ENCODE results near the gene SLC4A7. TPM values are rescaled to one million over a fixed set of nuclear protein-coding genes. Genes with fewer than 3 reads are reported as not detected.
"Not testable (repeated sequence)": the region's sequence is repeated elsewhere in the genome, so short reads cannot be mapped to it uniquely, and the experiment has no call there.

Gene SLC4A7
- total RNA-seq, 1 experiment from 2014 or later: 27.0 TPM

DNA sequence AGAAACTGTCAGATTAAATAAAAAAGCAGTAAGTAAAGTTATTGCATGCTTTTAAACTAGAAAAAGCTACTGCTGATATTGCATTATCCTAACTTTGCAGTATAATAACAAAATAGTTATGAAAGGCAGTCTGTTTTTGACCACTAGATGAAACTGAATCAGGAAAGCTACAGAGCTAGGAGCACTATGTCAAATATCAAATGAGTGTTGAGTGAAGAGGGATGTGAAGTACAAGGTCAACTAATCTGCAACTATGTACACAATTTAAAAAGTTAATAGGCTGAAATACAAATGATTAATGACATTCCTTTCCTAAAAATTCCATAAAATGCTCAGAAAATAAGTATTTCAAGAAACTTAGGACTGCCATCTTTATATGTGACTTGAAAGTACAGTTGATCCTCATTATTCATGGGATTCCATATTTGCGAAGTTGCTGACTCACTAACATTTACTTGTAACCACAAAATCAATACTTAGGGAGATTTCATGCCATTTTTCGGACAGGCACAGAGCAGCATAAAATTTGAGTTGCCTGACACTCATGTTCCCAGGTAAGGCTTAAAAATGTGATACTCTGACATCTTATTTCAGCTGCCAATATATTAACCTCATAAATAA lies 34.5 kb downstream of the SLC4A7 start:
- in situ Hi-C loops (cut with HindIII; ENCODE audit: low sequenced_read_pairs): no loop called here
- DNase-seq (ENCODE audit: low spot score): no peak

DNA sequence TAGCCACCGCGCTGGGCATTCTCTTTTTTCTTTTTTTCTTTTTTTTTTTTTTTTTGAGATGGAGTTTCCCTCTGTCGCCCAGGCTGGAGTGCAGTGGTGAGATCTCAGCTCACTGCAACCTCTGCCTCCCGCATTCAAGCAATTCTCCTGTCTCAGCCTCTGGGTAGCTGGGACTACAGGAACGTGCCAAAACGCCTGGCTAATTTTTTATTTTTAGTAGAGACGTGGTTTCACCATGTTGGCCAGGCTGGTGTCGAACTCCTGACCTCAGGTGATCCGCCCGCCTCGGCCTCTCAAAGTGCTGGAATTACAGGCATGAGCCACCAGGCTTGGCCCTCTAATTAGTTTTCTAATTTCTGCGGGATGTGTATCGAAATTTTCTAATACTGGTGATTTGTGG lies 41.2 kb downstream of the SLC4A7 start:
- in situ Hi-C loops (cut with HindIII; ENCODE audit: low sequenced_read_pairs); DNase-seq (ENCODE audit: low spot score): not testable (repeated sequence)

DNA sequence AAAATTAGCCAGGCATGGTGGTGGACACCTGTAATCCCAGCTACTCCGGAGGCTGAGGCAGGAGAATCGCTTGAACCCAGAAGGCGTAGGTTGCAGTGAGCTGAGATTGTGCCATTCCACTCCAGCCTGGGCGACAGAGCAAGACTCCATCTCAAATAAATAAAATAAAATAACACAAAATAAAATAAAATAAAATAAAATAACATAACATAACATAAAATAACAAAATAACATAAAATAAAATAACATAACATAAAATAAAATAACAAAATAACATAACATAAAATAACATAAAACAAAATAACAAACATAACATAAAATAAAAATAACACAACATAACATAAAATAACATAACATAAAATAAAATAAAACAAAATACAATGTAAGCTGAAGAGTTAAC lies 45.8 kb downstream of the SLC4A7 start:
- DNase-seq (ENCODE audit: low spot score); in situ Hi-C loops (cut with HindIII; ENCODE audit: low sequenced_read_pairs): not testable (repeated sequence)

DNA sequence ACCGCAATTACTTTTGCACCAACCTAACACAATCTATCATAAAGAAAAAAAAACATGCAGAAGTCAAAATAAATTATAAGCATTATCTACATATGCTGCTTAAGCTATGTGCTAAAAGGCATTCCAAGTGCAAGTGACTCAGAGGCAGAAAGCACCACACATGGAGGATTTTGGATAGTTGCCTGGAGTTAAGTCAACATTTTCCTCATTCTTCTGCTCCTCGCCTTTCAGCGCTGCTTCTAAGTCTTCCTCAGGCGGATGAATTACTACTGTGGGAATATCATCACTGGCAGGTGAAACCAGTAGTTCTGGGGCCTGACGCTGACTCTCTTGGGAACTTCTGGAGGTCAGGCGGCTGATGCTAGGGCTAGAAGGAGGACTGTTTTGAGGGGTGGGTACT lies 53.1 kb downstream of the SLC4A7 start:
- in situ Hi-C loops (cut with HindIII; ENCODE audit: low sequenced_read_pairs): no loop called here
- no peak for DNase-seq (ENCODE audit: low spot score)

DNA sequence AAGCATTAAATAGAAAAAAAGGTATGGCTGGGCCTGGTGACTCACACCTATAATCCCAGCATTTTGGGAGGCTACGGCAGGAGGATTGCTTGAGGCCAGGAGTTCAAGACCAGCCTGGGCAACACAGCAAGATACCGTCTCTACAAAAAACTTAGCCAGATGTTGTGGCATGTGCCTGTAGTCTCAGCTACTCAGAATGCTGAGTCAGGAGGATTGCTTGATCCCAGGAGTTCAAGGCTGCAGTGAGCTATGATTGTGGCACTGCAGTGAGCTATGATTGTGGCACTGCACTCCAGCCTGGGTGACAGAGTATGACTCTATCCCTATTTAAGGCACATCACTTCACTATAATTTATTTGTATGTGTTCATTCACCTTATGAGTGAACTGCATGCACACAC lies 54.3 kb downstream of the SLC4A7 start:
- DNase-seq (ENCODE audit: low spot score): no peak
- in situ Hi-C loops (cut with HindIII; ENCODE audit: low sequenced_read_pairs): no loop called here

DNA sequence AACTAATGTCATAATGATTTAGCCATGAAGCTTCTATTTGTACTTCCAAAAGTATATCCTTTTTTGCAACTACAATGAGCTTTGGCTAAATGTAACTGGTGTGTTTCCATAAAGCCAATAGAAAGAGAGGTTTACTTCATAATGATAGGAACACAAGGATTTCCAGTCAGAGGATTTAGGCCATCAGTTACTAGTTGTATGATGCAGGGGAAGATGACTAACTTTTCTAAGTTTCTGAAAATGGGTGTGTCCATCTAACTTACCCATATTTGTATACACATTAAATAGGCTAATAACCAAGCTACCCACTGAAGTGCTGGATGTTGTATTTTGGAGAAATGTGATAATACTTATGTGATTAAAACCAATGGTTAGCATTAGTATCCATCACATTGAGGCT lies 55.7 kb downstream of the SLC4A7 start:
- in situ Hi-C loops (cut with HindIII; ENCODE audit: low sequenced_read_pairs): no loop called here
- DNase-seq (ENCODE audit: low spot score): no peak

DNA sequence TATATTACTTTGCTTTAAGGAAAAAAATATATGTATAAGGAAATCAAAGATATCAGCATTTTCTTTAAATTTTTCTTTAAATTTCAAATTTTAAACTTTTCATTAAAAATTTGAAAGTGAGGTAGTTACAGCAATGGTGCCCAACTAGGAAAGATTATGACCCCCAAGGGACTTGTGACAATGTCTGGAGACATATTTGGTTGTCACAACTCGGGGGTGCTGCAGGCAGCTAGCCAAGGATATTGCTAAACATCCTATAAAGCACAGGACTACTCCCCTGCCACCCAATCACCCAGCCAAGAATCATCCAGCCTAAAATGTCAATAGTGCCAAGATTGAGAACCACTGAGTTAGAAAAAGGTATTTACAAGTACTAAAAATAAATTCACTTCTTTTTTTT lies 57.3 kb downstream of the SLC4A7 start:
- no peak for DNase-seq (ENCODE audit: low spot score)
- in situ Hi-C loops (cut with HindIII; ENCODE audit: low sequenced_read_pairs): no loop called here

DNA sequence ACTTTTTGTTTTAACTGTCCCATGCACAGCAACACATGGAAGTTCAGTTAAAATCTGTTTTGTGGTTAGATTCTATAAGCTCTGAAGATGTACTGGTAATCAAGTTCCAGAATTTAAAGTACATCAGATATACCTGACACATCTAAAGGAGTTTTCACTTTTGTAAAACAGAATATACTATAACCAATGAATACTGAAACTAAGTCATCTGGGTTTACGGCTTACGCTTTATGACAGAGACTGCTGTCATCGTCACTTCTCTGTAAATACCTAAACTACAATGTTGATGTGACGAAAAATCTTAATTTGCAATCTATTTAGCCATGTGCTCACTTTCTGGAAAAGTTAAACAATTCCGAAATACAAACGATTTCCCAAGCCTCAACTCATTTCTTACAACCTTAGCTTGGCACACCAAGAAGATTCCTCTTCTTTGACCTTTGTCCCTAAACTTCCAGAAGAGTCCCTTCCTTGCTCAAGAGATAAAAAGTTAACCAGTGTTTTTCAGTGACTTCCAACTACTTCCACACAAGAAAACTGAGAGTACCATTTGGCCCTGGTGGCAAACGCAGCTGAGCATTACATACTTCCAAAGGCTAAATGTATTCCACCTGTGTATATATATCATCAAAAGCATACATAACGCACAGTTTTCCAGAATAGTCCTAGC lies 58.2 kb downstream of the SLC4A7 start:
- no peak for DNase-seq (ENCODE audit: low spot score)
- in situ Hi-C loops (cut with HindIII; ENCODE audit: low sequenced_read_pairs): no loop called here

DNA sequence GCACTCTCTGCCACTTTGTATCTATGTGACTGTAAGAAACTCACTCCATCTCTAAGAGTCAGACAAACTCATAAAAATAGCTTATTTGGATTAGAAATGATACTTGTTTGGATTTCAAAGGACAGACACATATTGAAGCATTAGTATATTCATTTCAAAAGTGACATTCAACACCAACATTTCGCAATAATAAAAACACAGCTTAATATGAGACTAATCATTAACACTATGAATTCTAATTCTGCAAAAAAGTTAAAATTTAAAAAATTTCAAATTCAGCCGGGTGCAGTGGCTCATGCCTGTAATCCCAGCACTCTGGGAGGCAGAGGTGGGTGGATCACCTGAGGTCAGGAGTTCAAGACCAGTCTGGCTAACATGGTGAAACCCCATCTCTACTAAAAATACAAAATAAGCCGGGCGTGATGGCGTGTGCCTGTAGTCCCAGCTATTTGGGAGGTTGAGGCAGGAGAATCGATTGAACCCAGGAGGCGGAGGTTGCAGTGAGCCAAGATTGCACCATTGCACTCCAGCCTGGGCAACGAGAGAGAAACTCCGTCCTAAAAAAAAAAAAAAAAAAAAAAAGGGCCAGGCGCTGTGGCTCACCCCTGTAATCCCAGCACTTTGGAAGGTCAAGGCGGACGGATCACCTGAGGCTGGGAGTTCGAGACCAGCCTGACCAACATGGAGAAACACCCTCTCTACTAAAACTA lies 59.2 kb downstream of the SLC4A7 start:
- DNase-seq (ENCODE audit: low spot score); in situ Hi-C loops (cut with HindIII; ENCODE audit: low sequenced_read_pairs): not testable (repeated sequence)

DNA sequence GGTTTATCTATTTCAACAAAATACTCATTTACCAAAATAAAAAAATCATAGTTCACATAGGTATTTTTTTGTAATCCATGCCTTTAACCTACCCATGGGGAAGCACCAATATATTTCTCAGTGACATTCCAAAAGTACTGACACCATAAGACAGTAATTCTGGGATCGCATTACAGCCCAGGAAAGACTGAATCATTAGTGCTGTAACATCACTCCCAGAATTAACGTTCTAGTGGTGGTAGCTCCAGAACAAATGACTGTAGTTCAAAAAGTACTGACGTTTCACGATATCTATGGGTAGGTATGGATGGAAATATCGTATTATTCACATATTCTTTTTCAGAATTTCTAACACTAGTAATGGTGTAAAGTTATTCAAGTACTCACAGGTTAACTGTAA lies 60.7 kb downstream of the SLC4A7 start:
- DNase-seq (ENCODE audit: low spot score): no peak
- in situ Hi-C loops (cut with HindIII; ENCODE audit: low sequenced_read_pairs): no loop called here

DNA sequence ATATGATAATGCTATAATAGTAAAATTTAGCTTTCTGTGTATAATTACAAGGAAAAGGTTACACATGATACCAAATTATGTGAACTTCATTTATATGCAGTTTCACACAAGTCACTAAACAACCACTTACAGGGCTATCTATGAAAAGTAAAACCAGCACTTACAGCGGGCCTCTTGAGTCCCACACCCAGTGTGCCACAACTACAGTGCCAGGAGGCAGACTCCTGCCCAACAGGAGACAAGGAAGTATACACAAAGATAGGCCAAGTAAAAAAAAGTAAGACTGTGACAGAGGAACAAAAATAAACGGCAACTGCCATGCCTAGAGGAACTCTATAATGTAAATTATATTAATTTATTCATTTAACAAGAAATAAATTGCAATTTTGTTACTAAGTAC lies 61.6 kb downstream of the SLC4A7 start:
- in situ Hi-C loops (cut with HindIII; ENCODE audit: low sequenced_read_pairs): no loop called here
- DNase-seq (ENCODE audit: low spot score): no peak

DNA sequence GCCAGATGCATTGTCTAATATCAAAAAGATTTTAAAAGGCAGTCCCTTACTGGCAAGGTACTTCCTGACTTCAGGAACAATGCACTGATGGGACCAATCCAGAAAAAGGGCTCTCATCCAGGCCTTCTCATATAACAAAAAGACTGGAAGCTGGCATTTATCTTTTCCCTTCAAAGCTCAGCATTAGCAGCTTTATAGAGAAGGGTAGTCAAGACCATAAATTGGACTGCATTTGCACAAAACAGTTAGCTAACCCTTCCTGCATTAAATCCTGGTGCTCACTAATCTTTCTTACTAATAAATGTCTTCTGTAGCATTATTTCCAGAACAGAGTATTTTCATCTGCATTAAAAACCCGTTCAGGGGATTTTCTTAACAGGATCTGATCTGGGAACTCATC lies 69.0 kb downstream of the SLC4A7 start:
- no peak for DNase-seq (ENCODE audit: low spot score)
- in situ Hi-C loops (cut with HindIII; ENCODE audit: low sequenced_read_pairs): no loop called here

DNA sequence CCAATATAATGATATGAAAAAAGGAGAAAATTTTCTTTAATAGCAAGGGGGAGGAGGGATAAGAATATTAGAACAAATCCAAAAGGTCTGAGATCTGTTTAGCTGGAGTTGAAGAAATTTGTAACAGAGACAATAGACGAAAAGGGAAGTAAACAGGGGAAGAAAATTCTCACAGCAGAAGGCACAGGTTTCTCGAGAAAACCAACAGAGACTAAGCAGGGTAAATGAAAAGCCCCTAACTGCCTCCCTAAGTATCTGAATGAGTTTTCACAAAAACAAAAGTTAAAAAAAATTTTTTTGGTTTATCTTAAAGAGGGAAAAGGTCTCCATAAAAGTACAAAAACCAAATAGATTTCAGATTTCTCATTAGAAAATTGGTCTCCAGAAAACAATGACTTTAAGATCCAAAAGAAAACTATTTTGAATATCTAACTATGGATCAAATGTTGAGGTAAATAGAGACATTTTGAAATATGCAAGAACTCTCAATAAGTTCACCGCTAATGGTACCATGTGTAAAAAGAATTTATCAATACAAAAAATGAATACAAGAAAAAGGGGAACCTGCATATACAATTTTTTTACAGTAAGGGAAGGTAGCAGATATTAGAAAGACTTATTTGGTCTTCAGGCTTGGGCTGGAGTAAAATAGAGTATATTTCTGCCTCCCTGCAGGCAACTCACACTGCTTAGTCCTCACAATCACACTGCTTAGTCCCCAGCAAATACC lies 91.1 kb downstream of the SLC4A7 start:
- in situ Hi-C loops (cut with HindIII; ENCODE audit: low sequenced_read_pairs): no loop called here
- no peak for DNase-seq (ENCODE audit: low spot score)

DNA sequence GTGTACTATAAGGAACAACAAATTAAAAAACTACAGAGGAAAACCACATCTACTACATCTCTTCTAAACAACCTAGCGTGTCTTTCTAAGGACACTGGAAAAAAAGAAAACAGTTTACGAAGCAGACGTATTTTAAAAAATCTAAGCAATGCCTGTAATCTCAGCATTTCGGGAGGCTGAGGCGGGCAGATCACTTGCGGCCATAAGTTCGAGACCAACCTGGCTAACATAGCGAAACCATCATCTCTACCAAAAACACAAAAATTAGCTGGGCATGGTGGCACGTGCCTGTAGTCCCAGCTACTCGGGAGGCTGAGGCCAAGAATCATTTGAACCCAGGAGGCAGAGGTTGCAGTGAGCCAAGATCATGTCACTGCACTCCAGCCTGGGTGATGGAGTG lies 91.8 kb downstream of the SLC4A7 start:
- in situ Hi-C loops (cut with HindIII; ENCODE audit: low sequenced_read_pairs); DNase-seq (ENCODE audit: low spot score): not testable (repeated sequence)

DNA sequence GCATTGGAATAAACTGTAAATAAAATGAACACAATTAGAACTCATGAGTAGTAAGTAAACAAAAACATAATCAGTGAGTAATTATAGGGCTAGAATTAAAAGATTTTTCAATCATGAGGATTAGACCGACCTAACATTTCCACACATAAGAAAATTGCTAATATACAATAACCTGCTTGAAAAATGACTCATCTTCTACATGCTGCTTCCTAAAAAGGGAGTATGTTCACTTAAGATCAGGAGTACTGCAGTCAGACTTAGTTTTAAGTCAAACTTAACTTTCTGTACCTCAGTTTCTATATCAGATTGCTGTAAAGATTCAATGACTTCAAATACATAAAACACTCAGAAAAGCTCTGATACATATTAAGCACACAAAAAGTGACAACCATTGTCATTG lies 92.4 kb downstream of the SLC4A7 start:
- in situ Hi-C loops (cut with HindIII; ENCODE audit: low sequenced_read_pairs): no loop called here
- DNase-seq (ENCODE audit: low spot score): no peak

DNA sequence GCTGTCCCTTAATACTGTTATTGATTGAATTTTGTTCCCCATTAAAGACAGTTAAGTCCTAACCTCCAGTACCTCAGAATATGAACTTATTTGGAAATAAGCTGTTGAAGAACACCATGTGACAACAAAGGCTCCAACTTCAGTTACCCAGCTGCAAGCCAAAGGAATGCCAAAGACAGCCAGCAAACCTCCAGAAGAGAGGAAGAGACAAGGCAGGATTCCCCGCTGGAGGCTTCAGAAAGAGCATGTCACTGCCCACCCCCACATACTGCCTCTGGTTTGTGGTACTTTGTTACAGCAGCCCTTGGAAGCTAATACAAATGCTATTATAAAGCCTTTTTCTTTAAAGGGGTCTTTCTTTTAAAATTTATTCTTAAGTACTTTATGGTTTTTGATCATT lies 96.6 kb downstream of the SLC4A7 start:
- DNase-seq (ENCODE audit: low spot score): no peak
- in situ Hi-C loops (cut with HindIII; ENCODE audit: low sequenced_read_pairs): no loop called here

DNA sequence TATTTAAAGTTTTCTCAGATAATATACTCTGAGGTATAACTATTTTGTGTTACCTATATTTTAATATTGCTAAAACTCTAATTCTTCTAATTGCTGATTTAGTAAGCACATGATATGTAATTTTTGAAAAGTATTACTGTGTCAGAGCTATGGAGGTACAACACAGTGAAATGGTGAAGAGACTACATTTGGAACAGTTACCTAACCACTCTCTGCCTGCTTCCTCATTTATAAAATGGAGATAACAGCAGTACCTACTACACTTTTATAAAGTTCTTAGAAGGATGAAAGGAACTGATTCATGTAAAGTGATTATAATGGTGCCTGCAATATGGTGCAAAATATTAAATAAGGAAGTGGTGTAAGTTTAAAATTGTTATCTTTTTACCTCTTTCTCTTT lies 98.7 kb downstream of the SLC4A7 start:
- no peak for DNase-seq (ENCODE audit: low spot score)
- in situ Hi-C loops (cut with HindIII; ENCODE audit: low sequenced_read_pairs): no loop called here

DNA sequence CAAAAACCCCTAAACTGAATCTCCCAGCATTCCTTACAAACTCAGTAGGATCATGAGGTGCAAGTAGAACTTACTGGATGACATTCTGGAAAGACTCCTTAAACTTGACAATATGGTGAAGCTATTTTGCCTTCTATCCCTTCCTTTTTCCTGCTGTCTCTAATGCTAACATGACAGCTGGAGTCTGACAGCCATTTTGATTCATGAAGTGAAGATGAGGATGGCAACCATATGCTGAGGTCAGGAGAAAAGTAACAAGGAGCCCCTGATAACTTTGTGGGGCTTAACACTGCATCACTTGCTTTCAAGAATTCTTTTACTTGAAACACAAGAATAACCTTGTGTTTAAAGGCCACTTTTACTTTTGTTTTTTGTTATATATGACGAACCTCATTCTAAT lies 100.0 kb downstream of the SLC4A7 start:
- in situ Hi-C loops (cut with HindIII; ENCODE audit: low sequenced_read_pairs): no loop called here
- DNase-seq (ENCODE audit: low spot score): no peak

DNA sequence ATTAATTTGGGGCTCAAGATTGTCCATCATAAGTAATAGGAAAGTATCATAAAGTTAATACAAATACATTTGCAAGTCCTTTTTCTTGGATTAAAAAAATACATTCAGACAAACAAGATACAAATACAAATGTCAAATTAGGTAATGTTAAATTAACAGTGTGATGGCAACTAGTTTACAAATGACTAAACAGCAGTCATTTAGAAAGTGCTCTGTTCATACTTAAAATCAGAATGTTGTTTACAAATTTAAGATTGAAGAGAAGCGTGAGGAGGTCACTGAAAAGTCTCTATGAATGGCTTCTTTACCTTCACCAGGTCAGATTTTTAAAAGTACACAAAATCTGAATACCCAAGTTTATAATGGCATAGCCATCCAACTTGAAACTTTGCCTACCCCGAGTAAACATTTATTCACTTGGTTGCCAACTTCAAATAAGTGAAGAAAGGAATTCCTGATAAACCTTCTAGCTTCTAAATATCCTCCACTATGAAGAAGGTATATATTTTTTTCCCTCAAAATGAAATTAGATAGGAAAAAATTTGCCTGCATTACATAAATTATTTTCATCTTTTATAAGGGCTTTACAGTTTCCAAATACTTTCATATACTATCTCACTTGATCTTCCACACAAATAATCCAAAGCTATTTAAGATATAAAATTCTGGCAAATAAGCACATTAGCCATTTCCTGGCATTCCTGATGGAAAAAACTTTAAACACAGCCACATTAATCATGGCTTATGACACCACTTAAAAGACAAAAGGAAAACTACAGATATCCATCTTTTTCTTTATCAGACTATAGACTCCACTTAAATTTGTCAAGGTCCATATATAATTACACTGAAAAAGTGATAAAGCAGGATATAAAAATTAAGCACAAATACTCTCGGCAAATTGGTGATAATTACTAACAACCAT lies 103.5 kb downstream of the SLC4A7 start:
- no peak for DNase-seq (ENCODE audit: low spot score)
- in situ Hi-C loops (cut with HindIII; ENCODE audit: low sequenced_read_pairs): no loop called here
